Liver (tissue), 9 donors: ENCODE results near the gene ANKRD33B. TPM values are rescaled to one million over a fixed set of nuclear protein-coding genes. Genes with fewer than 3 reads are reported as not detected.

ENCODE experiments used
- DNase-seq: peaks from one replicate; pipeline ENCODE4 v3.0.0-alpha.2; 2017; ENCODE audit warnings: low spot score
- H3K27ac ChIP-seq, 2 donors: one replicate each; pipeline ENCODE4 v1.7.0; 2013; ENCODE audit warnings: inconsistent platforms in 2 of 2, low read length in 2 of 2, control low read depth in 1 of 2, low read depth in 1 of 2, mild to moderate bottlenecking in 1 of 2
- H3K27me3 ChIP-seq, 4 donors: one replicate each; pipeline versions ENCODE4 v1.6.1 to v1.7.0; 2013; ENCODE audit warnings: low read length in 3 of 4, inconsistent platforms in 1 of 4, mild to moderate bottlenecking in 1 of 4, moderate library complexity in 1 of 4; ENCODE audit not compliant: control insufficient read depth in 4 of 4, insufficient read depth in 4 of 4
- H3K36me3 ChIP-seq, 4 donors: one replicate each; pipeline versions ENCODE4 v1.6.1 to v1.7.0; 2013; ENCODE audit warnings: low read length in 3 of 4, mild to moderate bottlenecking in 3 of 4, low read depth in 1 of 4, moderate library complexity in 1 of 4; ENCODE audit not compliant: control insufficient read depth in 4 of 4, insufficient read depth in 3 of 4
- H3K4me1 ChIP-seq, 4 donors: one replicate each; pipeline versions ENCODE4 v1.6.1 to v1.7.0; 2013; ENCODE audit warnings: low read length in 3 of 4, mild to moderate bottlenecking in 3 of 4, moderate library complexity in 1 of 4; ENCODE audit not compliant: control insufficient read depth in 4 of 4, insufficient read depth in 4 of 4
- H3K4me3 ChIP-seq, 3 donors: one replicate each; pipeline versions ENCODE4 v1.6.1 to v1.7.0; 2013; ENCODE audit warnings: low read length in 3 of 3, control low read depth in 1 of 3, low read depth in 1 of 3, mild to moderate bottlenecking in 1 of 3
- H3K9ac ChIP-seq, 2 donors: one replicate each; pipeline ENCODE4 v1.7.0; 2013; ENCODE audit warnings: low read length in 2 of 2, mild to moderate bottlenecking in 2 of 2, moderate library complexity in 2 of 2, control low read depth in 1 of 2, low read depth in 1 of 2
- H3K9me3 ChIP-seq, 4 donors: one replicate each; pipeline versions ENCODE4 v1.6.1 to v1.7.0; 2013; ENCODE audit warnings: low read length in 3 of 4; ENCODE audit not compliant: control insufficient read depth in 4 of 4
- EGR1 ChIP-seq, 2 donors: IDR thresholded peaks; 2 replicates each; pipeline ENCODE4 v1.6.1; 2016 to 2018; ENCODE audit warnings: antibody characterized with exemption in 2 of 2, low read depth in 2 of 2
- FOXA1 ChIP-seq: IDR thresholded peaks from 2 replicates; pipeline ENCODE4 v1.6.1; 2016; ENCODE audit warnings: antibody characterized with exemption
- FOXA2 ChIP-seq: IDR thresholded peaks from 2 replicates; pipeline ENCODE4 v1.6.1; 2016; ENCODE audit warnings: antibody characterized with exemption
- GABPA ChIP-seq, 2 donors: IDR thresholded peaks in 1 of 2; conservative IDR thresholded peaks in 1 of 2; 2 replicates each; pipeline ENCODE4 v1.6.1; 2016; ENCODE audit warnings: antibody characterized with exemption in 2 of 2, mild to moderate bottlenecking in 1 of 2, moderate library complexity in 1 of 2
- HNF4A ChIP-seq, 2 donors: conservative IDR thresholded peaks; 2 replicates each; pipeline ENCODE4 v1.6.1; 2016; ENCODE audit warnings: antibody characterized with exemption in 2 of 2, mild to moderate bottlenecking in 2 of 2
- HNF4G ChIP-seq: IDR thresholded peaks from 2 replicates; pipeline ENCODE4 v1.6.1; 2016; ENCODE audit warnings: antibody characterized with exemption
- JUND ChIP-seq, 2 donors: IDR thresholded peaks; 2 replicates each; pipeline ENCODE4 v1.6.1; 2016; ENCODE audit warnings: antibody characterized with exemption in 2 of 2
- NR2F2 ChIP-seq: IDR thresholded peaks from 2 replicates; pipeline ENCODE4 v1.6.1; 2016; ENCODE audit warnings: antibody characterized with exemption
- RAD21 ChIP-seq, 2 donors: IDR thresholded peaks; 2 replicates each; pipeline ENCODE4 v1.6.1; 2016; ENCODE audit warnings: antibody characterized with exemption in 2 of 2, mild to moderate bottlenecking in 2 of 2
- RXRA ChIP-seq, 2 donors: IDR thresholded peaks; 2 replicates each; pipeline ENCODE4 v1.6.1; 2017 to 2018; ENCODE audit warnings: antibody characterized with exemption in 2 of 2, mild to moderate bottlenecking in 1 of 2
- SP1 ChIP-seq: IDR thresholded peaks from 2 replicates; pipeline ENCODE4 v1.6.1; 2018; ENCODE audit warnings: antibody characterized with exemption, mild to moderate bottlenecking
- TAF1 ChIP-seq: conservative IDR thresholded peaks from 2 replicates; pipeline ENCODE4 v1.6.1; 2016; ENCODE audit warnings: antibody characterized with exemption, mild to moderate bottlenecking
- YY1 ChIP-seq: IDR thresholded peaks from 2 replicates; pipeline ENCODE4 v1.6.1; 2016; ENCODE audit warnings: antibody characterized with exemption, mild to moderate bottlenecking
- WGBS: extraction: QIAGEN DNeasy Blood & Tissue Kit; methylation state at CpG from one replicate; pipeline ENCODE4 v1.1.7; 2013; 5-methylcytosine and 5-hydroxymethylcytosine counted together
- polyA plus RNA-seq, 2 donors: library from polyadenylated mRNA; stranded (reverse) in 1 of 2; unstranded in 1 of 2; fragments of 200-250 nt in 1 of 2; fragments of >200 nt in 1 of 2; fragmentation: Nextera tagmentation in 1 of 2; extraction: Ambion mirVana in 1 of 2; gene quantifications; one replicate each; pipeline versions ENCODE4 v1.2.1 to v1.2.3, GENCODE V29; 2013 to 2015
- total RNA-seq, 2 donors: library from RNA; depleted of rRNA; stranded (reverse); fragments of >200 nt; gene quantifications; one replicate each; pipeline ENCODE4 v1.2.3, GENCODE V29; 2014
- TF ChIP-seq, protein P1 (sequence below): IDR thresholded peaks from 2 replicates; pipeline ENCODE4 v1.6.1; 2016; ENCODE audit warnings: antibody characterized with exemption
- TF ChIP-seq, protein P2 (sequence below): fragments of 150-350 bp; IDR thresholded peaks from 2 replicates; pipeline ENCODE4 v1.5.1; 2017; ENCODE audit warnings: improper control_type of control experiment, low read depth, low read length; ENCODE audit not compliant: missing input control
- TF ChIP-seq, protein P3 (sequence below): IDR thresholded peaks from 2 replicates; pipeline ENCODE4 v1.6.1; 2016; ENCODE audit warnings: antibody characterized with exemption, mild to moderate bottlenecking
- TF ChIP-seq, protein P4 (sequence below): IDR thresholded peaks from 2 replicates; pipeline ENCODE4 v1.6.1; 2016; ENCODE audit warnings: antibody characterized with exemption
- TF ChIP-seq, protein P5 (sequence below): IDR thresholded peaks from 2 replicates; pipeline ENCODE4 v1.6.1; 2016; ENCODE audit warnings: antibody characterized with exemption
- donor health status: healthy.
- donor health status: healthy.
- donor health status: healthy.
- donor health status: healthy.
- donor health status: healthy.

ANKRD33B gene
- total and polyA plus RNA-seq, 4 donors, result 0.09 to 1.9 (median 0.25) TPM; not detected in 1

DNA sequence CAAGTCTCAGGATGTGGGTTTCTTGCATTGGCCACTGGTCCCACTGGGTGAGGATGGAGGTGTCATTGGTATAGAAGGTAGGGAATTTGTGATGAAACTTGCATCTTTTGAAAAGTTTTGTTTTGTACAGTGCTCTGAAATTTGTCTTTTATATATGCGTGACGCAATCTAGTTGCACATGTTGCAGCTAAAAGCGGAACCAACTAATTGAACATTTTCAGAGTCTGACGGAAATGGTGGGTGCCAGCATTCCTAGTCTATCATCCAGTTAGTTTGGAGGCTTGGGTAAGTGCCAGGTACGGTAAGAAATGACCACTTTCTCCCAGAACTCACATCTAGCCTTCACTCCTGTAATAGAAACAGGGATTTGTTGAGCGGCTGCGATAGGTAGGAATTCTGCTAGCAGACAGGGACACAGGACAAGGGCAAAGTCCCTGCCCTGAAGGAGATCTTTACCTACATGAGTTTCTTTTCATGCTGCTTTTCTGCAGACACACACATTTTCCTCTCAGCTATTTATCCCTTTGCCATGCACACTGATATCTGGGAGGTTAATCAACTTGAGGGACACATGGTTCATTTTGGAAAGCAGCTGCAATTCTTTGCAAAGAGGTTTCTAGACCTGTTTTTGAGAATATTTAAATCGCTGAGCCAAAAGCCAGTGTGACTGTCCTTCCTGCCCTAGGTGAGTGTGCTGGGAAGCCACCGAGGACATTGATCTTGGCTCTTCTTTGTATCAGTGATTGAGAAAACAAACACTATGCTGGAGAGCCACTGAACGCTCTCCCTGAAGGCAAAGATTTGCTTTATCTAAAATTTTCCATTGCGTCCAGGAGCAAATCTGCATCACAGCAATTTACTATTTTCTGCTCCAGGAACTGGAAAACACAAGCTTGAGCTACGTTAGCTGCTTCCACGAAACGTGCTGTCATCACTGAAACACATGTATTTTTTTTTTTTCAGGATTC, 107.5 kb downstream of the ANKRD33B start:
- WGBS, result 25% methylated on average over 14 of the region's 14 CpGs
- H3K27me3 ChIP-seq, result no peaks in the 10 kb centered on the region
- peak overlapping the region in 2 of 3 donors; percentile 15 to 43 for H3K4me3 ChIP-seq
- H3K36me3 ChIP-seq, result no peaks in the 10 kb centered on the region
- no peaks in the 10 kb centered on the region for H3K9me3 ChIP-seq
- peak; percentile 97 for TF ChIP-seq SP1
- TF ChIP-seq GABPA (IDR thresholded peaks at IDR 0.05 in 1 of 2, conservative IDR thresholded peaks at IDR 0.05 in 1 of 2), result peak; percentile 45 to 57
- TF ChIP-seq HNF4G, result peak; percentile 60
- peak; percentile 47 for TF ChIP-seq FOXA2
- peak; percentile 1 for TF ChIP-seq FOXA1
- TF ChIP-seq, protein P1, sequence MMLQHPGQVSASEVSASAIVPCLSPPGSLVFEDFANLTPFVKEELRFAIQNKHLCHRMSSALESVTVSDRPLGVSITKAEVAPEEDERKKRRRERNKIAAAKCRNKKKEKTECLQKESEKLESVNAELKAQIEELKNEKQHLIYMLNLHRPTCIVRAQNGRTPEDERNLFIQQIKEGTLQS, result peak; percentile 59
- TF ChIP-seq, protein P2, sequence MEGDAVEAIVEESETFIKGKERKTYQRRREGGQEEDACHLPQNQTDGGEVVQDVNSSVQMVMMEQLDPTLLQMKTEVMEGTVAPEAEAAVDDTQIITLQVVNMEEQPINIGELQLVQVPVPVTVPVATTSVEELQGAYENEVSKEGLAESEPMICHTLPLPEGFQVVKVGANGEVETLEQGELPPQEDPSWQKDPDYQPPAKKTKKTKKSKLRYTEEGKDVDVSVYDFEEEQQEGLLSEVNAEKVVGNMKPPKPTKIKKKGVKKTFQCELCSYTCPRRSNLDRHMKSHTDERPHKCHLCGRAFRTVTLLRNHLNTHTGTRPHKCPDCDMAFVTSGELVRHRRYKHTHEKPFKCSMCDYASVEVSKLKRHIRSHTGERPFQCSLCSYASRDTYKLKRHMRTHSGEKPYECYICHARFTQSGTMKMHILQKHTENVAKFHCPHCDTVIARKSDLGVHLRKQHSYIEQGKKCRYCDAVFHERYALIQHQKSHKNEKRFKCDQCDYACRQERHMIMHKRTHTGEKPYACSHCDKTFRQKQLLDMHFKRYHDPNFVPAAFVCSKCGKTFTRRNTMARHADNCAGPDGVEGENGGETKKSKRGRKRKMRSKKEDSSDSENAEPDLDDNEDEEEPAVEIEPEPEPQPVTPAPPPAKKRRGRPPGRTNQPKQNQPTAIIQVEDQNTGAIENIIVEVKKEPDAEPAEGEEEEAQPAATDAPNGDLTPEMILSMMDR, result no peak
- peak; percentile 82 to 96 for TF ChIP-seq EGR1 (IDR thresholded peaks at IDR 0.05; ENCODE audit: low read depth in 2 of 2)
- TF ChIP-seq, protein P3, sequence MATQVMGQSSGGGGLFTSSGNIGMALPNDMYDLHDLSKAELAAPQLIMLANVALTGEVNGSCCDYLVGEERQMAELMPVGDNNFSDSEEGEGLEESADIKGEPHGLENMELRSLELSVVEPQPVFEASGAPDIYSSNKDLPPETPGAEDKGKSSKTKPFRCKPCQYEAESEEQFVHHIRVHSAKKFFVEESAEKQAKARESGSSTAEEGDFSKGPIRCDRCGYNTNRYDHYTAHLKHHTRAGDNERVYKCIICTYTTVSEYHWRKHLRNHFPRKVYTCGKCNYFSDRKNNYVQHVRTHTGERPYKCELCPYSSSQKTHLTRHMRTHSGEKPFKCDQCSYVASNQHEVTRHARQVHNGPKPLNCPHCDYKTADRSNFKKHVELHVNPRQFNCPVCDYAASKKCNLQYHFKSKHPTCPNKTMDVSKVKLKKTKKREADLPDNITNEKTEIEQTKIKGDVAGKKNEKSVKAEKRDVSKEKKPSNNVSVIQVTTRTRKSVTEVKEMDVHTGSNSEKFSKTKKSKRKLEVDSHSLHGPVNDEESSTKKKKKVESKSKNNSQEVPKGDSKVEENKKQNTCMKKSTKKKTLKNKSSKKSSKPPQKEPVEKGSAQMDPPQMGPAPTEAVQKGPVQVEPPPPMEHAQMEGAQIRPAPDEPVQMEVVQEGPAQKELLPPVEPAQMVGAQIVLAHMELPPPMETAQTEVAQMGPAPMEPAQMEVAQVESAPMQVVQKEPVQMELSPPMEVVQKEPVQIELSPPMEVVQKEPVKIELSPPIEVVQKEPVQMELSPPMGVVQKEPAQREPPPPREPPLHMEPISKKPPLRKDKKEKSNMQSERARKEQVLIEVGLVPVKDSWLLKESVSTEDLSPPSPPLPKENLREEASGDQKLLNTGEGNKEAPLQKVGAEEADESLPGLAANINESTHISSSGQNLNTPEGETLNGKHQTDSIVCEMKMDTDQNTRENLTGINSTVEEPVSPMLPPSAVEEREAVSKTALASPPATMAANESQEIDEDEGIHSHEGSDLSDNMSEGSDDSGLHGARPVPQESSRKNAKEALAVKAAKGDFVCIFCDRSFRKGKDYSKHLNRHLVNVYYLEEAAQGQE, result peak; percentile 65
- TF ChIP-seq, protein P4, sequence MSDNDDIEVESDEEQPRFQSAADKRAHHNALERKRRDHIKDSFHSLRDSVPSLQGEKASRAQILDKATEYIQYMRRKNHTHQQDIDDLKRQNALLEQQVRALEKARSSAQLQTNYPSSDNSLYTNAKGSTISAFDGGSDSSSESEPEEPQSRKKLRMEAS, result peak; percentile 92
- peak in 1 of 2 donors; percentile 30 for TF ChIP-seq RAD21 (IDR thresholded peaks at IDR 0.05)
- TF ChIP-seq NR2F2, result no peak
- TF ChIP-seq YY1, result peak; percentile 82
- peak; percentile 88 to 93 for TF ChIP-seq RXRA (IDR thresholded peaks at IDR 0.05)
- TF ChIP-seq TAF1, result peak; percentile 69
- TF ChIP-seq, protein P5, sequence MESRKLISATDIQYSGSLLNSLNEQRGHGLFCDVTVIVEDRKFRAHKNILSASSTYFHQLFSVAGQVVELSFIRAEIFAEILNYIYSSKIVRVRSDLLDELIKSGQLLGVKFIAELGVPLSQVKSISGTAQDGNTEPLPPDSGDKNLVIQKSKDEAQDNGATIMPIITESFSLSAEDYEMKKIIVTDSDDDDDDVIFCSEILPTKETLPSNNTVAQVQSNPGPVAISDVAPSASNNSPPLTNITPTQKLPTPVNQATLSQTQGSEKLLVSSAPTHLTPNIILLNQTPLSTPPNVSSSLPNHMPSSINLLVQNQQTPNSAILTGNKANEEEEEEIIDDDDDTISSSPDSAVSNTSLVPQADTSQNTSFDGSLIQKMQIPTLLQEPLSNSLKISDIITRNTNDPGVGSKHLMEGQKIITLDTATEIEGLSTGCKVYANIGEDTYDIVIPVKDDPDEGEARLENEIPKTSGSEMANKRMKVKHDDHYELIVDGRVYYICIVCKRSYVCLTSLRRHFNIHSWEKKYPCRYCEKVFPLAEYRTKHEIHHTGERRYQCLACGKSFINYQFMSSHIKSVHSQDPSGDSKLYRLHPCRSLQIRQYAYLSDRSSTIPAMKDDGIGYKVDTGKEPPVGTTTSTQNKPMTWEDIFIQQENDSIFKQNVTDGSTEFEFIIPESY, result peak; percentile 67
- peak; percentile 83 to 86 for TF ChIP-seq HNF4A (conservative IDR thresholded peaks at IDR 0.05)
- peak; percentile 59 to 69 for TF ChIP-seq JUND (IDR thresholded peaks at IDR 0.05)
- H3K27ac ChIP-seq, result peak overlapping the region; percentile 85 to 90
- peak overlapping the region in 1 of 2 donors; percentile 75 for H3K9ac ChIP-seq
- peaks cover 1 to 22% (median 14%) of the 10 kb centered on the region in 4 donors for H3K4me1 ChIP-seq
- no peak for DNase-seq
